WTC11 (cell line): ENCODE measurements around the gene ACSS2. TPM values are rescaled to one million over a fixed set of nuclear protein-coding genes. Genes with fewer than 3 reads are reported as not detected.
"Not testable (repeated sequence)": the region's sequence is repeated elsewhere in the genome, so short reads cannot be mapped to it uniquely, and the experiment has no call there.

Source experiments
- ATAC-seq: fragments of 200-7000 bp; cut with Tn5 transposase; 2 replicates; pipeline ENCODE4 v1.10.0; 2021; ENCODE audit warnings: mild to moderate bottlenecking, moderate library complexity
- CTCF ChIA-PET: fragments of 300-600 bp; sonication (Branson Sonifier 250); formaldehyde crosslinking; loops from one replicate; lab custom pipeline; 2021; ENCODE audit warnings: antibody characterized with exemption; lab: Charles Lee
- POLR2A ChIA-PET: fragments of 350-600 bp; sonication (Branson Sonifier 250); formaldehyde crosslinking; loops from one replicate; lab custom pipeline; 2021; ENCODE audit warnings: antibody characterized with exemption; lab: Charles Lee
- DNase-seq: peaks from one replicate; pipeline ENCODE4 v3.0.0; 2021; ENCODE audit warnings: low spot score
- H3K27ac Mint-ChIP-seq: 2 replicates; pipeline ENCODE4 v1.8.0; 2021; ENCODE audit warnings: mixed read lengths
- H3K27me3 Mint-ChIP-seq: 2 replicates; pipeline ENCODE4 v1.8.0; 2021; ENCODE audit warnings: low read depth, mild to moderate bottlenecking, moderate library complexity, mixed read lengths
- H3K36me3 Mint-ChIP-seq: 2 replicates; pipeline ENCODE4 v1.8.0; 2021; ENCODE audit warnings: mixed read lengths
- H3K4me1 Mint-ChIP-seq: 2 replicates; pipeline ENCODE4 v1.8.0; 2022; ENCODE audit warnings: mixed read lengths
- H3K4me3 Mint-ChIP-seq: 2 replicates; pipeline ENCODE4 v1.8.0; 2021; ENCODE audit warnings: mild to moderate bottlenecking, moderate library complexity, mixed read lengths
- H3K9me3 Mint-ChIP-seq: 2 replicates; pipeline ENCODE4 v1.8.0; 2021; ENCODE audit warnings: mixed read lengths
- GABPB1 ChIP-seq: sonication (generic); formaldehyde crosslinking; IDR thresholded peaks from 2 replicates; pipeline ENCODE4 v1.8.1; 2023; ENCODE audit warnings: mild to moderate bottlenecking, missing genetic modification reagents
- GTF2I ChIP-seq: fragments of 250-450 bp; sonication (Bioruptor Pico); conservative IDR thresholded peaks from 2 replicates; pipeline ENCODE4 v1.4.0; 2021; ENCODE audit warnings: mild to moderate bottlenecking
- IRF2 ChIP-seq: sonication (generic); formaldehyde crosslinking; IDR thresholded peaks from 2 replicates; pipeline ENCODE4 v1.8.0; 2022; ENCODE audit warnings: low read depth, missing genetic modification reagents, borderline replicate concordance
- KAT7 ChIP-seq: sonication (generic); formaldehyde crosslinking; IDR thresholded peaks from 2 replicates; pipeline ENCODE4 v1.8.1; 2023; ENCODE audit warnings: missing genetic modification reagents, mild to moderate bottlenecking, borderline replicate concordance
- MXD4 ChIP-seq: fragments of 250-450 bp; sonication (Bioruptor Pico); IDR thresholded peaks from 2 replicates; pipeline ENCODE4 v1.8.0; 2021; ENCODE audit warnings: mild to moderate bottlenecking, moderate library complexity, borderline replicate concordance
- TCF7 ChIP-seq: sonication (generic); formaldehyde crosslinking; IDR thresholded peaks from 2 replicates; pipeline ENCODE4 v1.8.0; 2022; ENCODE audit warnings: mild to moderate bottlenecking, low read depth, missing genetic modification reagents, moderate library complexity
- TP53 ChIP-seq: sonication (generic); formaldehyde crosslinking; IDR thresholded peaks from 2 replicates; pipeline ENCODE4 v1.8.1; 2023; ENCODE audit warnings: mild to moderate bottlenecking, missing genetic modification reagents
- ZNF232 ChIP-seq: sonication (generic); formaldehyde crosslinking; IDR thresholded peaks from 2 replicates; pipeline ENCODE4 v1.8.0; 2022; ENCODE audit warnings: mild to moderate bottlenecking, missing genetic modification reagents
- ZNF263 ChIP-seq: sonication (generic); formaldehyde crosslinking; IDR thresholded peaks from 2 replicates; pipeline ENCODE4 v1.8.1; 2022; ENCODE audit warnings: low read depth, mild to moderate bottlenecking, moderate library complexity, missing genetic modification reagents
- ZNF396 ChIP-seq: fragments of 250-450 bp; sonication (Bioruptor Pico); IDR thresholded peaks from 2 replicates; pipeline ENCODE4 v1.8.0; 2021; ENCODE audit warnings: mild to moderate bottlenecking, moderate library complexity, borderline replicate concordance
- ZNF416 ChIP-seq: fragments of 250-450 bp; sonication (Bioruptor Pico); IDR thresholded peaks from 2 replicates; pipeline ENCODE4 v1.9.0; 2021; ENCODE audit warnings: mild to moderate bottlenecking, inconsistent platforms
- ZNF671 ChIP-seq: fragments of 250-450 bp; sonication (Bioruptor Pico); IDR thresholded peaks from 2 replicates; pipeline ENCODE4 v1.8.0; 2021; ENCODE audit warnings: mild to moderate bottlenecking
- total RNA-seq: library from RNA; stranded (reverse); gene quantifications from 3 replicates; pipeline ENCODE4 v1.2.3, GENCODE V29; 2021
- TF ChIP-seq, protein P1 (sequence below): sonication (generic); formaldehyde crosslinking; IDR thresholded peaks from 2 replicates; pipeline ENCODE4 v1.8.0; 2022; ENCODE audit warnings: missing genetic modification reagents
- TF ChIP-seq, protein P2 (sequence below): sonication (generic); formaldehyde crosslinking; IDR thresholded peaks from 2 replicates; pipeline ENCODE4 v1.8.0; 2022; ENCODE audit warnings: mild to moderate bottlenecking, missing genetic modification reagents

Gene ACSS2
- total RNA-seq, 1 experiment from 2014 or later, result 28.9 TPM

DNA sequence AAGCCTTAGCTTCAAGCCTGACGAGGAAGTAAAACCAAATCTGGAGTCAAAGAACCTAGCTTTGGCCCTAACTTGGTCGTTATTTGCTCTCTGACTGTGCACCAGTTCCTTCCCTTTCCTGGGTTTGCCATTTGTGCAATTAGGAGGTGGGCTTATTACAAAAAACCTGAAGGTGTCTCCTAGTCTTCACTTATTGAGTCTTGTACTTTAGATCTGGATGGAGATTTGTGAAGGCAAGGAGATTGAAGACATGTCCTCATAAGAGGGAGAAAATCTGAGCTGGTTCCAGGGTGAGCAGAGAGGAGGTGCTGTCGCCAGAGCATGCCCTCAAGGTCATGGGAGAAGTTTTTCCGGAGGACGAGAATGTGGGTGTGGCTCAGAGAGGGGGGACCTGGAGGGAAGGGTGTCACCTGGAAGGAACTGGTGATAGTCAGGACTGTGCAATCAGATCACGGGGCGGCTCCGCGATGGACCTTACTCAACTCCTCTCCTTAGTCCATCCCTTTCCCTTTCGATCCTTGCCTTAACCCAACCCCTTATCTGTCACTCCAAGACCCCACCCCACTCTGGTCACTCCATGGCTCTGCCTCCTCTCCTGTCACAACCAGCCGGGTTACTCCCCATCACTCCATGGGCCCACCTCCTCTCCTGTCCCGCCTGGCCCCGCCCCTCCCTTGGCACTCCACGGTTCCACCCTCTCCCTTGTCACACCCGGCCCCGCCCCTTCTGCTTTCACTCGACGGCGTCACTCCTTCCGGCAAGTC, 588 bp upstream of the ACSS2 start (continued):
- TF ChIP-seq, protein P1, sequence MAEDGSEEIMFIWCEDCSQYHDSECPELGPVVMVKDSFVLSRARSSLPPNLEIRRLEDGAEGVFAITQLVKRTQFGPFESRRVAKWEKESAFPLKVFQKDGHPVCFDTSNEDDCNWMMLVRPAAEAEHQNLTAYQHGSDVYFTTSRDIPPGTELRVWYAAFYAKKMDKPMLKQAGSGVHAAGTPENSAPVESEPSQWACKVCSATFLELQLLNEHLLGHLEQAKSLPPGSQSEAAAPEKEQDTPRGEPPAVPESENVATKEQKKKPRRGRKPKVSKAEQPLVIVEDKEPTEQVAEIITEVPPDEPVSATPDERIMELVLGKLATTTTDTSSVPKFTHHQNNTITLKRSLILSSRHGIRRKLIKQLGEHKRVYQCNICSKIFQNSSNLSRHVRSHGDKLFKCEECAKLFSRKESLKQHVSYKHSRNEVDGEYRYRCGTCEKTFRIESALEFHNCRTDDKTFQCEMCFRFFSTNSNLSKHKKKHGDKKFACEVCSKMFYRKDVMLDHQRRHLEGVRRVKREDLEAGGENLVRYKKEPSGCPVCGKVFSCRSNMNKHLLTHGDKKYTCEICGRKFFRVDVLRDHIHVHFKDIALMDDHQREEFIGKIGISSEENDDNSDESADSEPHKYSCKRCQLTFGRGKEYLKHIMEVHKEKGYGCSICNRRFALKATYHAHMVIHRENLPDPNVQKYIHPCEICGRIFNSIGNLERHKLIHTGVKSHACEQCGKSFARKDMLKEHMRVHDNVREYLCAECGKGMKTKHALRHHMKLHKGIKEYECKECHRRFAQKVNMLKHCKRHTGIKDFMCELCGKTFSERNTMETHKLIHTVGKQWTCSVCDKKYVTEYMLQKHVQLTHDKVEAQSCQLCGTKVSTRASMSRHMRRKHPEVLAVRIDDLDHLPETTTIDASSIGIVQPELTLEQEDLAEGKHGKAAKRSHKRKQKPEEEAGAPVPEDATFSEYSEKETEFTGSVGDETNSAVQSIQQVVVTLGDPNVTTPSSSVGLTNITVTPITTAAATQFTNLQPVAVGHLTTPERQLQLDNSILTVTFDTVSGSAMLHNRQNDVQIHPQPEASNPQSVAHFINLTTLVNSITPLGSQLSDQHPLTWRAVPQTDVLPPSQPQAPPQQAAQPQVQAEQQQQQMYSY (CRISPR knock-in tag), result peak; percentile 73; the same call in 1 of the 2 replicates
- TF ChIP-seq GABPB1, result peak; percentile 44; the same call in 1 of the 2 replicates
- TF ChIP-seq IRF2 (CRISPR knock-in tag), result no peak

DNA sequence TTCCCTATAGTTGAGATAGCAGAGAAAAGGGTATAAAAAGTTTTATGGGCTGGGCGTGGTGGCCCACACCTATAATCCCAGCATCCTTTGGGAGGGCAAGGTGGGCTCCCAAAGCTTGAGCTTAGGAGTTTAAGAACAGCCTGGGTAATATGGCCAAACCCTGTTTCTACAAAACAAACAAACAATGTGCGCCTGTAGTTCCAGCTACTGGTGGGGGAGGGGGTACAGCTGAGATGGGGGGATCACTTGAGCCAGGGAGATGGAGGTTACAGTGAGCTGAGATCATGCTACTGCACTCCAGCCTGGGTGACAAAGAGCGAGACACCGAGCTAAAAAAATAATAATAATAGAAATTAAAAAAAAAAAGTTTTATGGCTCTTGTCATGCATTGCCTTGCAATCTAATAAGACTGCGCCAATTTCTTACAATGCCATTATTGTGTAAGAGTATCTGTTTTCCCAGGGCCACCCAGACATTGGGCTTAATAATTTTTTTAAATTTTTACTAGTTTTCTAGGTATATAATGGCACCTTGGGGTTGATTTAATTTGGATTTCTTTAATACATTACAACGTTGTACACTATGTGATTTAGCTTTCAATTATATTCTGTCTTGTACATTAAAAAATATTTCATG, 3.9 kb downstream of the ACSS2 start:
- DNase-seq (no peak), ATAC-seq (no peak)
- TF ChIP-seq, protein P2, sequence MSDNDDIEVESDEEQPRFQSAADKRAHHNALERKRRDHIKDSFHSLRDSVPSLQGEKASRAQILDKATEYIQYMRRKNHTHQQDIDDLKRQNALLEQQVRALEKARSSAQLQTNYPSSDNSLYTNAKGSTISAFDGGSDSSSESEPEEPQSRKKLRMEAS (CRISPR knock-in tag), result no peak
- TF ChIP-seq ZNF396 (CRISPR knock-in tag) (no peak), ZNF416 (CRISPR knock-in tag) (no peak), TCF7 (CRISPR knock-in tag) (no peak), ZNF232 (no peak), IRF2 (CRISPR knock-in tag) (no peak), KAT7 (CRISPR knock-in tag) (no peak), ZNF263 (no peak), ZNF671 (CRISPR knock-in tag) (no peak), TP53 (CRISPR knock-in tag) (no peak)
- Mint-ChIP-seq H3K36me3 (peaks cover 17% of the 10 kb centered on the region; the same call in 1 of the 2 replicates), H3K4me1 (peaks cover 18% of the 10 kb centered on the region), H3K9me3 (no peaks in the 10 kb centered on the region), H3K27ac (no peak overlapping the region; the same call in 1 of the 2 replicates), H3K27me3 (peaks cover 11% of the 10 kb centered on the region), H3K4me3 (no peak overlapping the region)
- CTCF ChIA-PET, result interaction anchor here (1.0 to 2.5 kb wide), 3 partner anchors 30 to 103 kb away, joined by 3 to 9 read pairs (median 4); partner anchors contain the start of genes GSS and MYH7B
- POLR2A ChIA-PET, result no interaction called here

DNA sequence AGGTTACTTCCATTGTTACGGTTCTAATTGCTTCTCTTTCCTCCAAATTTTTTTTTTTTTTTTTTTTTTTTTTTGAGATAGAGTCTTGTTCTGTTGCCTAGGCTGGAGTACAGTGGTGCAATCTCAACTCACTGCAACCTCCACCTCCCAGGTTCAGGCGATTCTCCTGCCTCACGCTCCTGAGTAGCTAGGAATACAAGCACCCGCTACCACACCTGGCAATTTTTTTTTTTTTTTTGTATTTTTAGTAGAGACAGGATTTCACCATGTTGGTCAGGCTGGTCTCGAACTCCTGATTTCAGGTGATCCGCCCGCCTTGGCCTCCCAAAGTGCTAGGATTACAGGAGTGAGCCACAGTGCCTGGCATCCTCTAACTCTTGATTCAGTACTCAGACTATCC, 4.6 kb downstream of the ACSS2 start:
- POLR2A ChIA-PET, DNase-seq, H3K27ac Mint-ChIP-seq, ATAC-seq, H3K9me3 Mint-ChIP-seq, H3K4me3 Mint-ChIP-seq: not testable (repeated sequence)
- peaks cover 11% of the 10 kb centered on the region for H3K27me3 Mint-ChIP-seq
- H3K36me3 Mint-ChIP-seq, result peaks cover 17% of the 10 kb centered on the region; the same call in 1 of the 2 replicates
- peaks cover 12% of the 10 kb centered on the region for H3K4me1 Mint-ChIP-seq
- CTCF ChIA-PET, result interaction anchor here (0.6 to 2.5 kb wide), 4 partner anchors 30 to 715 kb away, joined by 3 to 9 read pairs (median 4); partner anchors contain the start of genes GSS and MYH7B

DNA sequence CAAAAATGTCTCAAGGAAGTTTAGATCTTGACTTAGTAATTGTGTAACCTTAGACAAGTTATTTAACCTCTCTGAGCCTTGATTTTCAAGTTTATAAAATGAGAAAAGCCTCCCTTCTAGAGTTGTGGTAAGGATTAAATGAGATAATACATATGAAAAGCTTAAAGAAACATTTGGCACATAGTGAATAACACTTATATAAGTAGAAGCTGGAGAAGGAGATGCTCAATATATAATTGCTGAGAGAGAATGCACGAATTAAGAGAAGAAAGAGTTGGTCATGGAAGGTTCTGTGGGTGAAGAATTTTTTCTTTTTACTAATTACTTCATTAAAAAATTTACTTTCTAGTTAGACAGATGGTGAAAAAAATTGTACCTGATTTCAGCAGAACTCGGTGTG, 5.3 kb downstream of the ACSS2 start:
- no peak for ATAC-seq

More for the DNA sequence above, 5.3 kb downstream of the ACSS2 start:
- DNase-seq, result no peak
- Mint-ChIP-seq H3K4me3 (no peak overlapping the region), H3K27me3 (peaks cover 11% of the 10 kb centered on the region), H3K4me1 (peaks cover 12% of the 10 kb centered on the region), H3K36me3 (peaks cover 17% of the 10 kb centered on the region; the same call in 1 of the 2 replicates), H3K27ac (no peak overlapping the region), H3K9me3 (no peaks in the 10 kb centered on the region)
- TF ChIP-seq GTF2I (CRISPR knock-in tag) (no peak), MXD4 (CRISPR knock-in tag) (no peak)
- ChIA-PET CTCF (interaction anchor here (0.7 kb wide), 1 partner anchor 93 kb away, joined by 3 read pairs; no protein-coding TSS in a partner anchor), POLR2A (no interaction called here)
